GM18861 (cell line): ENCODE data around the gene COPS6.
"Not testable (repeated sequence)": the region's sequence is repeated elsewhere in the genome, so short reads cannot be mapped to it uniquely, and the experiment has no call there.

ENCODE experiments used
- ATAC-seq: cut with Tn5 transposase; IDR thresholded peaks from one replicate; pipeline ENCODE4 v1.9.1; 2021; ENCODE audit not compliant: unreplicated experiment

The COPS6 gene

GRCh38 chr7:100126239-100126930, 37.6 kb downstream of the COPS6 start:
- no peak for ATAC-seq

- ATAC-seq = peak; percentile 38
Measured at GRCh38 chr7:100126931-100127865, 38.4 kb downstream of the COPS6 start, which contains the start of gene MBLAC1. MBLAC1 (plus strand) TSS chr7:100126967; CDS start chr7:100127396, 429 bp downstream.

GRCh38 chr7:100127866-100128636, 39.3 kb downstream of the COPS6 start:
- ATAC-seq = peak; percentile 12

- no peak for ATAC-seq
Measured at GRCh38 chr7:100128637-100128963, 39.8 kb downstream of the COPS6 start.

GRCh38 chr7:100130220-100130607, 41.4 kb downstream of the COPS6 start:
- not testable (repeated sequence) for ATAC-seq

GRCh38 chr7:100130608-100131453, 42.1 kb downstream of the COPS6 start:
- ATAC-seq = no peak

- ATAC-seq = no peak
Measured at GRCh38 chr7:100132126-100132525, 43.4 kb downstream of the COPS6 start.

GRCh38 chr7:100132697-100133151, 44.0 kb downstream of the COPS6 start:
- peak; percentile 51 for ATAC-seq

- ATAC-seq = no peak
Measured at GRCh38 chr7:100137851-100138760, 49.3 kb downstream of the COPS6 start.

GRCh38 chr7:100141555-100141949, 52.8 kb downstream of the COPS6 start:
- no peak for ATAC-seq
